ENCODE measurements around the gene ZNF593OS.

ZNF593OS gene

GRCh38 chr1:26160527-26161414 lies 10.9 kb downstream of the ZNF593OS start:
- in situ Hi-C loops (cut with MboI; ENCODE audit: low sequenced_read_pairs), result no loop called here

- in situ Hi-C loops (cut with MboI; ENCODE audit: low sequenced_read_pairs), result loop anchor here (10.0 kb wide), 1 partner anchor 55 kb away; no protein-coding TSS in a partner anchor
These were observed 11.9 kb downstream of the ZNF593OS start for GRCh38 chr1:26159743-26160039.

DNA sequence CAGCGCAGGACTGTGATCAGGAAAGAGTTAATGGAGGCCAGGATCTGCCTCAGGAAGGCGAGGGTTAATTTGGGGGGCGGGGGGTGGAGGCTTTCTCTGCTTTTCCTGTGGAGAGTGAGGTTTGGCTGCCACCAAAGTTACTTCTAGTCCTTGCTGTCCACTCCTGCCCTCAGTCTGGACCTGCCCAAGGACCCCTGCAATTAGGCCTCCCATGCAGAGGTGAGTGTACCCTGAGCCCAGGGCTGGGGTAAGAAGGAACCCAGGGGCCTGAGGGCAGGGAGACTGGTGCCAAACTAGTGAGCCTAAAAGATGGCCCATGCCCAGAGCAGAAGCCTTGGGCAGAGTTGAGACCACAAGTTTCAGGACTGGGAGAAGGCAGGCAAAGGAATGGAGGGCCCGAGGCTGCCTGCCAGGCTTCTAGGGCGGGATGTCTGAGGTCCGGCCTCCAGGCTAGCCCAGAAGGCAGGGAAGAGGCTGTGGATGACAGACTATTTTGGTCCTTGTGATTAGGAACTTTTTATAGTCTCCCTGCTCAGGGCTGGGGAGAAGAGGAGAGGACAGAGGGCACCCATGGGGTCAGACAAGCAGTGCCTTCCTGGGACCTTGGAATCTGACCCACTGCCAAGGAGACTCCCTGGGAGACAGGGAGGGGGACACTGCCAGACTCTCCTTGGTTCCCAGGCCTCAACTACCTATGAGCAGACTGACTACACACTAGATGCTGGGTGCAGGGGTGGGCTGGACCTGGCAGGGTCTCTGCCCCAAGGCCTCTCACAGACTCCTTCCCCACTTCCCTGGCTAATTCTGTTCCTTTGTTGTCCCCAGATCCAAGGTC lies 12.5 kb downstream of the ZNF593OS start, which contains the start of gene FAM110D:
Gene FAM110D (plus strand): TSS at position 172 of the 835 bp plus-strand sequence. CDS start 2,213 bp downstream, outside the sequence.
- in situ Hi-C loops (cut with MboI; ENCODE audit: low sequenced_read_pairs), result loop anchor here (10.0 kb wide), 1 partner anchor 54 kb away; no protein-coding TSS in a partner anchor

DNA sequence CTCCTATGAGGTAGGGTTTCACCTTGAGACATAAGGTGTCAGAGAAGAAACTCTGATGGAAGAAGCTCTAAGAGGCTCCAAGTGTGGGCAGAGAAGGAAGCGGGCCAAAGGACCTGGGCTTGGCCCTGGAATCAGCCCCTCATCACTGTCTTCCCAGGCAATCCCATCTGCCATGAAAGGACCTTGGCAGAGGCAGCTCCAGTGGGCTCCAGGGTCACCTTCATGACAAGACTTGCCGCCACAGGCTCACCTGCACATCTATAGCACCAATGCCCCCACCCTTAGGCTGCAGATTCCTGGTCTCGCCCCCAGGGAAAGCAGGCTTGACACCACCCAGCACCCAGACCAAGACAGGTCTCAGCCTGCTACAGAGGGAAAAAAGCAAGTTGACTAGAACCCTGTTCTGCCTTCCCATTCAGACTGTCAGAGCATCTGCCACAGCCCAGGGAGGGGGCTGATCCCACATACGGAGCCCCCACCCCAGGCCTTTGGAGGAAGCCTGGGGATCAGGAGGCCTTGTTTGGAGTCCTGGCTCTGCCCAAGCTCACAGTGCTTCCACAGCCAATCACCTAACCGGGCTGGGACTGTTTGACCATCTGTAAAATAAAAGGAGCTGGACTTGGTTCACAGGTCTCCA lies 13.2 kb downstream of the ZNF593OS start:
- in situ Hi-C loops (cut with MboI; ENCODE audit: low sequenced_read_pairs), result loop anchor here (10.0 kb wide), 1 partner anchor 54 kb away; no protein-coding TSS in a partner anchor

DNA sequence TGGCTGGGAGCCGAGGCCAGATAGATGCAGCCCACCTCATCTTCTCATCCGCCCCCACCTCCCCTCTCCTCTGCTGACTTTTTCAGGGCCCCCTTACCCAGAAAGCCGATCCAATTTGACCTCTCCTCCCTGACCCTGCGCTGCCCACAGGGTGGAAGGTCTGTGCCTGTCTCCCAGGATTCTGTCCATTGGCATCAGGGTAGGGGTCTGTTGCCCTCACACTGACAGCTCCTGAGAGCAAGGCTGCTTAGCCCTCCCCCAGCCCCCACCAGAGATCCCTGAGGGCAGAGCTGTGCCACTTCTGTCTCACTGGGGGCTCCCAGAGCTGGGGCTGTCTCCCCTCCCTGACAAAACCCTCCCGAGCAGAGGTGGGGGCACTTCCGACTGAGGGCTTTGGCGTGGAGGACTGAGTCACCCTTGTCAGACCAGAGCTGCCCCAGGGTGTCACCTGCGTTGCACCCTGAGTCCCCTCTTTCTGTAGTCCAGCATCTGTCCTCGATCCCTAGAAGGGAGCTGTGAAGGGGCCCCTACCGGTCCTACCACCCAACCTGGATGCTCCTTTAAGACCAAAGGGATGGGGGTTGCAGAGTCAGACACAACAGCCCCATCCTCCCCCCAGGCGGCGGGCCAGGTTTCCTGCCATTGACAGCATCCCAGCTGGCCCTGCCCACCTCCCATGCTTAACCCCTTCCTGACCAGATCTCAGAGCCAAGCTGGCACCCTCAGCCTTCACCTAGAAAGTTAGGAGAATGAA lies 15.2 kb downstream of the ZNF593OS start:
- in situ Hi-C loops (cut with MboI; ENCODE audit: low sequenced_read_pairs), result loop anchor here (10.0 kb wide), 1 partner anchor 52 kb away; no protein-coding TSS in a partner anchor

GRCh38 chr1:26155370-26156284 lies 16.0 kb downstream of the ZNF593OS start:
- in situ Hi-C loops (cut with MboI; ENCODE audit: low sequenced_read_pairs), result loop anchor here (10.0 kb wide), 1 partner anchor 51 kb away; no protein-coding TSS in a partner anchor

GRCh38 chr1:26154750-26155149 lies 16.9 kb downstream of the ZNF593OS start:
- in situ Hi-C loops (cut with MboI; ENCODE audit: low sequenced_read_pairs), result loop anchor here (10.0 kb wide), 1 partner anchor 50 kb away; no protein-coding TSS in a partner anchor

DNA sequence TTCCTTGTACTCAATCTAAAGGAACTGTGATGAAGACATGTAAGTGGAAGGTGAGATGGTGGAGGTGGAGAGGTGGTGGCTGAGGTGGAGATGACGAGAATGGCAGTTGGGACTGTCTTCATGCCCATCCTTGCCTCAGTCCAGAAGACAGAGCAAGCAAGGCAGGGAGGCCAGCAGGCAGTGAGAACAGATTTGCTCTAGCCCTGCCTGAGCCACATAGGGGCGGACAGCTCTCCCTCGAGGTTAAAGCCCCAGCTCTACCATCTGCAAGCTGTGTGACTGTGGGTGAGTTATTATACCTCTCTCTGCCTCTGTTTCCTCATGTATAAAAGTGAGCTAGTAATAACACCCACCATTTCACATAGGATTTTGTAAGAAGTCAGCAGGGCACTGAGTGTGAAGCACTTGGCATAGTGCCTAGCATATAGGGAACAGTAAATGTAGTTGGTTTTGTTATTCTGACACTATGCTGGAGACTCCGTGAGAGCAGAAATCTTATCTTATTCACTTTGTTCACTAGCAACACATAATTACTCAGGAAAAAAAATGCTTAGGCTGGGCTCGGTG lies 17.6 kb downstream of the ZNF593OS start:
- in situ Hi-C loops (cut with MboI; ENCODE audit: low sequenced_read_pairs), result loop anchor here (10.0 kb wide), 1 partner anchor 49 kb away; no protein-coding TSS in a partner anchor

GRCh38 chr1:26148887-26149286 lies 22.7 kb downstream of the ZNF593OS start:
- in situ Hi-C loops (cut with MboI; ENCODE audit: low sequenced_read_pairs), result no loop called here

DNA sequence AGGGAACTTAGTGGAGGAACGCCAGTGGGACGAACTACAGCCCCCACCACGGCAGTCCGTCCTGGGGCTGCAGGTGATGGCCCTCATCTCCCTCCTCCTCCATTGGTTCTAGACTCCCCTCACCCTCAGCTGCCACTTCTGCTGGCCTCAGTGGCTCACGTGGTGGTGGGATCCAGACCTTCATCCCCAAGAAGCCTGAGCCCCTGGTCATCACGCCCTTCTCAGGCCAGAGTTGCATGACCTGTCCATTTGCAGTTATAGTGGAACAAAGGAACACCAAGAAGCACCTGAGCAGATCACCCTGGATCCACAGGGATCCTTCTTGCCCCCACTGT lies 25.7 kb downstream of the ZNF593OS start:
- in situ Hi-C loops (cut with MboI; ENCODE audit: low sequenced_read_pairs), result no loop called here

DNA sequence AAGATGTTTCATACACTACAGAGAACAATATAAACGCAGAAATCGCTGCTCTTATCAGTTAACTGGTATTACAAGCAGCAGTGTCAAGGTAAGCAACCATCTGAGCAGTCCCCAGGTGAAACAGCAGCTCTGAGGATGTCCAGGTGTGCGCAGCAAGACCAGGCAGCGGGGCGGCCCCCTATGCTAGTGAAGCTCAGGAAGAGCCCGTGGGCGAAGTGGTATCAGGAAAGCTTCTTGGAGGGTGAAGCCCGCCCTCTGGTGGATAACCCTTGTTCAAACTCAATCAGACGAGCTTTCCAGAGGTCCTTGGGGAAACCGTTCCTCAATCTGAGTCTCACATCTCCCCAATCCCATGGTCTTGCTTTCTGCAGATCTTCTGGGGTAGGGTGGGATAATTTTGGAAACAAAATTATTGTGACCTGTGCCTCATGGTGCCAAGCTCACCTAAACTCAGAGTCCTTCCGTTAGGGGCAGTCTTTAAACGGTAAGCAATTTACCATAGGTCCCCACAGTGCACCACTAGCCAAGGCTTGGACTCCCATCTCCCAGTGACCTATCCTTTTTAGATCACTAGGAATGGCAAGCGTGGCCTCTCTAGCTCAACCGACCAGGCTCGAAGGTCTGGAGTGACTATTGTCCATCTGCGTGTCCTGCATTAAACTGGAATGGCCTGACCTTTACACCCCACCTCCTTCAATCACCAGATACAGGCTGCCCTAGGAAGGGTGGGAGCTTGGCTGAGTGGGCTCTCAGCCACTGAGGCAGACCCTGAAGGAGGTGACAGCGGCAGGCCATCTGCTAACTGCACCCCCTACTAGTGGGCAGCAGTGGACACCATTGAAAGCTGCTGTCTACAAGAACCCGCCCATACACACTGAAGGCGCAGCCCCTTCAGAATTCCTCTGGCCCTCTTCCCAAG lies 26.3 kb downstream of the ZNF593OS start:
- in situ Hi-C loops (cut with MboI; ENCODE audit: low sequenced_read_pairs), result no loop called here

GRCh38 chr1:26142159-26142558 lies 29.5 kb downstream of the ZNF593OS start:
- in situ Hi-C loops (cut with MboI; ENCODE audit: low sequenced_read_pairs), result no loop called here

DNA sequence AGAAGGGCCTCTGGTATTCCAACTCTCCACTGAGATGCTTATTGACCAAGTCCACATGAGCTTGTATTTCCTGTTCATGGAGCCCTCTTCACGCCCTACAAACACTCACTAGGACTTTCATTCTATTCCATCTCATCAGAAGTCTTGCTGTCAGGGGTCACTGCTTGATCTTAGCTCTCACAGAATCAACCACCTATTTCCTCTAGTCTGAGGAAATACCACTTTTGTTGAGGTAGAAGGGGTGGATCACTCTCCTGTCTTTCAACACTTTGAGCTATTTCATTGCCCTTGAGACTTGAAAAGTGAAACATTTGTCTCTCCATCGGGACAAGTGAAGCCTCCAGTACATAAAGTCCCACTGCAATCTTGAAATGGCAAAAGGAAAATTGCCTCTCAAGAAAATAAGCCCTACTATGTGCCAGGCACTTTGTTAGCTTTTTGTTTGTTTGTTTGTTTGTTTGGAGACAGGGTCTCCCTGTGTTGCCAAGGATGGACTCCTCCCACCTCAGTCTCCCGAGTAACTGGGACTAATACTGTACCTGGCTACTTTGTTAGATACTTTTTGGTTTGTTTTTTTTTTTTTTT lies 32.6 kb downstream of the ZNF593OS start:
- in situ Hi-C loops (cut with MboI; ENCODE audit: low sequenced_read_pairs), result no loop called here

DNA sequence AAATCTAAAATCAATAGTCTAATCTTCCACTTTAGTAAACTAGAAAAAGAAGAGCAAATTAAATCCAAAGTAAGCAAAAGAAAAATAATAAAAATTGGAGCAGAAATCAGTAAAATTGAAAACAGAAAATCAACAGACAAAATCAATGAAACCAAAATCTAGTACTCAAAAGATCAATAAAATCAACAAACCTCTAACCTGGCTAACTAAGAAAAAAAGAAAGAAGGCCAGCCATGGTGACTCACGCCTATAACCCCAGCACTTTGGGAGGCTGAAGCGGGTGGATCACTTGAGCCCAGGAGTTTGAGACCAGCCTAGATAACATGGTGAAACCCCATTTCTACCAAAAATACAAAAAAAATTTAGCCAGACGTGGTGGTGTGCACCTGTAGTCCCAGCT lies 37.2 kb downstream of the ZNF593OS start:
- in situ Hi-C loops (cut with MboI; ENCODE audit: low sequenced_read_pairs), result no loop called here

GRCh38 chr1:26132834-26133167 lies 38.8 kb downstream of the ZNF593OS start:
- in situ Hi-C loops (cut with MboI; ENCODE audit: low sequenced_read_pairs), result no loop called here

DNA sequence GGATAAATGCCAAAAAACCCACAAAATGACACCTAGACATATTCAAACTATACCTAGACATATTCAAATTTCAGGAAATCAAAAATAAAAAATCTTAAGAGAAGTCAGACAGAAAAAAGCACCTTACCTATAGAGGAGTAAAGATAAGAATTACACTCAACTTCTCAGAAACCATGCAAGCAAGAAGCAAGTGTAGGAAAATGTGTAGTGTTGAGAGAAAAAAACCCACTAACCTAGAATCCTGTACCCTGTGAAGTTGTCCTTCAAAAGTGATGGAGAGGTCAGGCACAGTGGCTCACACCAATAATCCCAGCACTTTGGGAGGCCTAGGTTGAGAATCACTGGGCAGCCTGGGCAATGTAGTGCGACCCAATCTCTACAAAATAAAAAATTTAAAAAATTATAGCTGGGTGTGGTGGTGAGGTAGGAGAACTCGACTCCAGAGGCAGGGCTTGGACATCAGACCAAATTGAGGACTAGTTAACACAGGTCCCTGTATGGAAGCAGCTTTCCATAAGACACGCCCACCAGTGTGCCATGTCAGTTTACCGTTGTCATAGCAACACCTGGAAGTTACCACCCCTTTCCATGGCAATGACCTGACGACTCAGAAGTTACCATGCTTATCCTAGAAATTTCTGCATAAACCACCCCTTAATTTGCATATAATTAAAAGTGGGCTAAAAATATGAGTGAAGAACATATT lies 39.4 kb downstream of the ZNF593OS start:
- in situ Hi-C loops (cut with MboI; ENCODE audit: low sequenced_read_pairs), result no loop called here

GRCh38 chr1:26130695-26131094 lies 40.9 kb downstream of the ZNF593OS start:
- in situ Hi-C loops (cut with MboI; ENCODE audit: low sequenced_read_pairs), result no loop called here
